OCI-LY3 (cell line): ENCODE data around the gene RAET1E.

ENCODE experiments used
- H2AFZ ChIP-seq: fragments of 200-600, 300-600 bp; shearing (Covaris generic); 2 replicates; pipeline ENCODE4 v1.6.0; 2014; ENCODE audit warnings: antibody characterized with exemption, low read depth, low read length
- H3K27ac ChIP-seq: fragments of 200-600, 300-600 bp; sonication (generic); 2 replicates; pipeline ENCODE4 v1.5.1; 2014; ENCODE audit warnings: mild to moderate bottlenecking, low read length, moderate library complexity, mixed read lengths
- H3K27me3 ChIP-seq: fragments of 200-600, 300-600 bp; sonication (generic); 2 replicates; pipeline ENCODE4 v1.6.1; 2014; ENCODE audit warnings: low read depth, low read length, mixed read lengths
- H3K36me3 ChIP-seq: fragments of 200-600, 300-600 bp; sonication (generic); replicated peaks from 2 replicates; pipeline ENCODE3; 2014; ENCODE audit warnings: low read depth, low read length, mixed read lengths
- H3K4me1 ChIP-seq: fragments of 300-600, 200-600 bp; sonication (generic); 2 replicates; pipeline ENCODE4 v1.6.1; 2014; ENCODE audit warnings: low read length, mixed read lengths
- H3K4me2 ChIP-seq: fragments of 200-600, 300-600 bp; sonication (generic); 2 replicates; pipeline ENCODE4 v1.6.1; 2014; ENCODE audit warnings: low read length, mixed read lengths
- H3K4me3 ChIP-seq: fragments of 300-600, 200-600 bp; sonication (generic); 2 replicates; pipeline ENCODE4 v1.5.1; 2014; ENCODE audit warnings: antibody characterized with exemption, mild to moderate bottlenecking, low read length, moderate library complexity
- H3K79me2 ChIP-seq: fragments of 300-600, 200-600 bp; shearing (Covaris generic); 2 replicates; pipeline ENCODE4 v1.6.1; 2014; ENCODE audit warnings: mild to moderate bottlenecking, low read length, mixed read lengths
- H3K9ac ChIP-seq: fragments of 300-600, 200-600 bp; shearing (Covaris generic); 2 replicates; pipeline ENCODE4 v1.6.0; 2014; ENCODE audit warnings: mild to moderate bottlenecking, low read length, moderate library complexity
- H3K9me3 ChIP-seq: fragments of 200-600, 300-600 bp; shearing (Covaris generic); 2 replicates; pipeline ENCODE4 v1.6.1; 2014; ENCODE audit warnings: low read length, mixed read lengths; ENCODE audit not compliant: insufficient read depth
- H4K20me1 ChIP-seq: fragments of 200-600, 300-600 bp; sonication (generic); 2 replicates; pipeline ENCODE4 v1.6.1; 2016; ENCODE audit warnings: low read length, mixed read lengths; ENCODE audit not compliant: insufficient read depth
- CTCF ChIP-seq: fragments of 200-600, 300-600 bp; sonication (generic); IDR thresholded peaks from 2 replicates; pipeline ENCODE4 v1.5.1; 2014; ENCODE audit warnings: antibody characterized with exemption, low read length, low read depth
- EZH2phosphoT487 ChIP-seq: fragments of 200-600 bp; shearing (Covaris generic); IDR thresholded peaks from 2 replicates; pipeline ENCODE4 v1.6.1; 2018; ENCODE audit warnings: antibody characterized with exemption, mixed run types, low read depth

RAET1E gene

GRCh38 chr6:149887343-149887742, 10.6 kb downstream of the RAET1E start:
- Histone ChIP-seq H3K4me2 (no peak overlapping the region), H3K27me3 (no peaks in the 10 kb centered on the region), H3K27ac (no peak overlapping the region), H3K79me2 (no peaks in the 10 kb centered on the region), H3K4me3 (no peak overlapping the region), H3K9ac (no peak overlapping the region), H2AFZ (no peak overlapping the region), H4K20me1 (no peaks in the 10 kb centered on the region), H3K9me3 (no peaks in the 10 kb centered on the region), H3K36me3 (no peaks in the 10 kb centered on the region), H3K4me1 (no peaks in the 10 kb centered on the region)
- TF ChIP-seq CTCF (no peak), EZH2phosphoT487 (no peak)

- Histone ChIP-seq H3K9ac (no peak overlapping the region), H3K36me3 (no peaks in the 10 kb centered on the region), H3K27me3 (no peaks in the 10 kb centered on the region), H3K4me2 (no peak overlapping the region), H3K27ac (no peak overlapping the region), H3K79me2 (no peaks in the 10 kb centered on the region), H4K20me1 (no peaks in the 10 kb centered on the region), H3K4me3 (no peak overlapping the region), H3K4me1 (no peaks in the 10 kb centered on the region), H2AFZ (no peak overlapping the region), H3K9me3 (no peaks in the 10 kb centered on the region)
- TF ChIP-seq CTCF: no peak
- no peak for TF ChIP-seq EZH2phosphoT487
Observed at GRCh38 chr6:149885888-149886287, 12.0 kb downstream of the RAET1E start.

DNA sequence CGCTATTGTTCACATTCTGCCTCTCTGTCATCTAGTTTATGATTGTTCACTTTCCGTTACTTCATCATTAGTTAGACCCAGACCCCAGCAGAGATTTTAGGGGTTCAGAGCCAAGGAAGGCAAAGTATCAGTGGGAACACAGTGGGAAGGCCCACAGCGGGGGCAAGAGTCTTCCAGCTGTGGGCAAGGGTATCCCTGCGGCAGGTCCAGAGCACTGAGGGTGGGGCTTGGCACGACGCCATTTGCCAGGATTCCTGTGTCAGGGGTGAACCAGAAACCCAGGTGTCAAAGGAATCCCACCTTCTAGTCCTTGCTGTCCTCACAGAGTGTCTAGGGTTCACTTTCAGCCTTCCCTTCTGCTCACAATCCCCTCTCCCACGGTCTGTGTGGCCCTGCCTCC, 13.3 kb downstream of the RAET1E start:
- Histone ChIP-seq H3K4me3 (no peak overlapping the region), H3K4me2 (no peak overlapping the region), H3K79me2 (no peaks in the 10 kb centered on the region), H3K4me1 (no peaks in the 10 kb centered on the region), H3K9ac (no peak overlapping the region), H3K27ac (no peak overlapping the region), H3K27me3 (no peaks in the 10 kb centered on the region), H3K36me3 (no peaks in the 10 kb centered on the region), H2AFZ (no peak overlapping the region), H3K9me3 (no peaks in the 10 kb centered on the region), H4K20me1 (no peaks in the 10 kb centered on the region)
- no peak for TF ChIP-seq EZH2phosphoT487
- TF ChIP-seq CTCF: no peak

- no peak overlapping the region for H3K4me3 ChIP-seq
- no peak overlapping the region for H3K4me2 ChIP-seq
- no peaks in the 10 kb centered on the region for H3K79me2 ChIP-seq
- no peak overlapping the region for H3K9ac ChIP-seq
- H3K36me3 ChIP-seq: no peaks in the 10 kb centered on the region
- H3K27ac ChIP-seq: no peak overlapping the region
- H2AFZ ChIP-seq: no peak overlapping the region
- TF ChIP-seq CTCF: no peak
- no peak for TF ChIP-seq EZH2phosphoT487
- H4K20me1 ChIP-seq: no peaks in the 10 kb centered on the region
- H3K4me1 ChIP-seq: no peaks in the 10 kb centered on the region
- no peaks in the 10 kb centered on the region for H3K9me3 ChIP-seq
- no peaks in the 10 kb centered on the region for H3K27me3 ChIP-seq
Observed at GRCh38 chr6:149884215-149884614, 13.7 kb downstream of the RAET1E start.
